Tibial nerve (tissue), 4 donors: ENCODE data around the gene SPATA32. TPM values are rescaled to one million over a fixed set of nuclear protein-coding genes. Genes with fewer than 3 reads are reported as not detected.
A peak's percentile ranks its signal among the peaks of the same experiment; 100 is the strongest.

Source experiments
- DNase-seq, 2 donors: peaks; one replicate each; pipeline ENCODE4 v3.0.0-alpha.2; 2019; ENCODE audit warnings: low spot score in 2 of 2
- H3K27ac ChIP-seq, 4 donors: fragments of 200-600 bp; sonication (generic) in 3 of 4; one replicate each; pipeline ENCODE4 v1.5.1; 2017 to 2019; ENCODE audit warnings: mild to moderate bottlenecking in 1 of 4
- H3K27me3 ChIP-seq, 2 donors: fragments of 200-600 bp; sonication (generic) in 1 of 2; one replicate each; pipeline versions ENCODE4 v1.5.1 to v1.6.0; 2017 to 2019
- H3K36me3 ChIP-seq, 3 donors: fragments of 200-600 bp; sonication (generic); one replicate each; pipeline ENCODE4 v1.5.1; 2018 to 2019
- H3K4me1 ChIP-seq, 4 donors: fragments of 200-600 bp; sonication (generic) in 3 of 4; one replicate each; pipeline ENCODE4 v1.5.1; 2017 to 2019
- H3K4me3 ChIP-seq, 4 donors: fragments of 200-600 bp; sonication (generic) in 3 of 4; one replicate each; pipeline ENCODE4 v1.5.1; 2017 to 2019; ENCODE audit warnings: mild to moderate bottlenecking in 1 of 4, moderate library complexity in 1 of 4
- H3K9me3 ChIP-seq, 4 donors: fragments of 200-600 bp; sonication (generic) in 3 of 4; one replicate each; pipeline ENCODE4 v1.5.1; 2017 to 2019
- EP300 ChIP-seq, 2 donors: sonication (generic); formaldehyde crosslinking; IDR thresholded peaks; one replicate each; pipeline ENCODE4 v1.6.1; 2017; ENCODE audit warnings: antibody characterized with exemption in 2 of 2, mild to moderate bottlenecking in 1 of 2
- POLR2A ChIP-seq, 2 donors: fragments of 450-650 bp; IDR thresholded peaks; one replicate each; pipeline ENCODE4 v1.6.1; 2017; ENCODE audit warnings: antibody characterized with exemption in 2 of 2, mild to moderate bottlenecking in 2 of 2, moderate library complexity in 2 of 2
- WGBS, 2 donors: methylation state at CpG; one replicate each; pipeline ENCODE4 v1.1.5; 2018; 5-methylcytosine and 5-hydroxymethylcytosine counted together
- total RNA-seq, 4 donors: library from RNA; depleted of rRNA; stranded (reverse); fragments of >200 nt; gene quantifications; one replicate each; pipeline ENCODE4 v1.1.0, GENCODE V29; 2016
- TF ChIP-seq, protein P1 (sequence below), 5 experiments: fragments of 200-600 bp in 3 of 5; fragments of 450-650 bp in 2 of 5; sonication (generic) in 3 of 5; IDR thresholded peaks; one replicate each; pipeline ENCODE4 v1.5.1; 2016 to 2019; ENCODE audit warnings: antibody characterized with exemption in 5 of 5, mild to moderate bottlenecking in 3 of 5, moderate library complexity in 2 of 5

The SPATA32 gene
- total RNA-seq, 4 donors from 2014 or later: not detected

- Histone ChIP-seq H3K4me3 (no peak overlapping the region), H3K4me1 (peaks cover 0 to 47% (median 28%) of the 10 kb centered on the region in 4 donors), H3K27me3 (no peaks in the 10 kb centered on the region), H3K9me3 (no peaks in the 10 kb centered on the region), H3K36me3 (no peaks in the 10 kb centered on the region), H3K27ac (peak overlapping the region in 1 of 4 donors; percentile 80)
- no peak for DNase-seq
- 57 to 67% methylated on average over 18 to 19 of the region's 19 CpGs for WGBS, 2 donors
- TF ChIP-seq POLR2A (IDR thresholded peaks at IDR 0.05): no peak
- TF ChIP-seq, protein P1, sequence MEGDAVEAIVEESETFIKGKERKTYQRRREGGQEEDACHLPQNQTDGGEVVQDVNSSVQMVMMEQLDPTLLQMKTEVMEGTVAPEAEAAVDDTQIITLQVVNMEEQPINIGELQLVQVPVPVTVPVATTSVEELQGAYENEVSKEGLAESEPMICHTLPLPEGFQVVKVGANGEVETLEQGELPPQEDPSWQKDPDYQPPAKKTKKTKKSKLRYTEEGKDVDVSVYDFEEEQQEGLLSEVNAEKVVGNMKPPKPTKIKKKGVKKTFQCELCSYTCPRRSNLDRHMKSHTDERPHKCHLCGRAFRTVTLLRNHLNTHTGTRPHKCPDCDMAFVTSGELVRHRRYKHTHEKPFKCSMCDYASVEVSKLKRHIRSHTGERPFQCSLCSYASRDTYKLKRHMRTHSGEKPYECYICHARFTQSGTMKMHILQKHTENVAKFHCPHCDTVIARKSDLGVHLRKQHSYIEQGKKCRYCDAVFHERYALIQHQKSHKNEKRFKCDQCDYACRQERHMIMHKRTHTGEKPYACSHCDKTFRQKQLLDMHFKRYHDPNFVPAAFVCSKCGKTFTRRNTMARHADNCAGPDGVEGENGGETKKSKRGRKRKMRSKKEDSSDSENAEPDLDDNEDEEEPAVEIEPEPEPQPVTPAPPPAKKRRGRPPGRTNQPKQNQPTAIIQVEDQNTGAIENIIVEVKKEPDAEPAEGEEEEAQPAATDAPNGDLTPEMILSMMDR (IDR thresholded peaks at IDR 0.05): no peak
- TF ChIP-seq EP300 (IDR thresholded peaks at IDR 0.05): no peak
Measured at GRCh38 chr17:45231481-45232116, 30.3 kb downstream of the SPATA32 start.

DNA sequence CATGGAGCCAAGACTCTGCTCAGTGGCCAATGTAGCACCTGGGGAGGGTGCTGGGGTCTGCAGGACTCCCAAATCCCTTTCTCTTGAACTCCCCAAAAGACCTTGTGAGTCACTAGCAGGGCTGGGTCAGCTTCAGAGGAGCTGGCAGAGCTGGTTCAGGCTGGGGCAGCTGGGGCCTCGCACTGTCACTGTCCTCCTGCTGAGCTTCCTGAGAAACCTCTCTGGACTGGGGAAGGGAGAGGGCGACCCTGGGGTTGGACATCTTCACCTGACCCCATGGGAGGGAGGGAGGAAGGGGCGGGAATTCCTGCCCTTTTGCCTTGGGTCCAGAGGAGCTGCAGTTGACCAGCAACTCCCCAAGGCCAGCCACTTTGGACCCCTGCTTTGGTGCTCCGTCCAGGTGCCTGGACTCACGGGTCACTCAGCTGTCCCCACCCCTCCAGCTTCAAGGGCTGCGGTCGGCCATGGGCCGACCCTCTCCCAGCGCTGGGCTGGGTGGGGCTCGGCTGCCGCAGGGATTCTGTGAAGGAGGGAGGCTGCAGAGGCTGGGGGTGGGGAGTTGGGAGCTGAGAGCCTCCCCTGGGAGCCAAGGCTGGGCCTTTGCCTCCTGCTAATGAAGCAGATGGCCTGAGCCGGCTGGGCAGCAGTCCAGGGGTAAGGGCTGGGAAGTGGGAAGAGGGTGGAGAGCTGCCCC is 31.0 kb downstream of the SPATA32 start:
- DNase-seq: no peak
- H3K9me3 ChIP-seq: no peaks in the 10 kb centered on the region
- TF ChIP-seq, protein P1 (IDR thresholded peaks at IDR 0.05): no peak
- TF ChIP-seq POLR2A (IDR thresholded peaks at IDR 0.05) (no peak), EP300 (IDR thresholded peaks at IDR 0.05) (no peak)
- WGBS, 2 donors: 26 to 68% methylated on average over 5 to 6 of the region's 12 CpGs
- peak overlapping the region in 2 of 4 donors; percentile 80 to 91 for H3K27ac ChIP-seq
- no peaks in the 10 kb centered on the region for H3K27me3 ChIP-seq
- H3K36me3 ChIP-seq: no peaks in the 10 kb centered on the region
- H3K4me3 ChIP-seq: no peak overlapping the region
- peaks cover 0 to 47% (median 28%) of the 10 kb centered on the region in 4 donors for H3K4me1 ChIP-seq

GRCh38 chr17:45230410-45230786 is 31.5 kb downstream of the SPATA32 start:
- H3K9me3 ChIP-seq: no peaks in the 10 kb centered on the region
- WGBS, 2 donors: 88 to 100% methylated on average over 3 of the region's 4 CpGs

GRCh38 chr17:45229681-45230409 is 32.0 kb downstream of the SPATA32 start:
- WGBS, 2 donors: 74 to 76% methylated on average over 13 to 16 of the region's 16 CpGs
- Histone ChIP-seq H3K9me3 (no peaks in the 10 kb centered on the region), H3K4me1 (peaks cover 0 to 51% (median 27%) of the 10 kb centered on the region in 4 donors), H3K27me3 (no peaks in the 10 kb centered on the region), H3K36me3 (no peaks in the 10 kb centered on the region), H3K4me3 (no peak overlapping the region), H3K27ac (peak overlapping the region in 3 of 4 donors; percentile 80 to 91 (median 86))
- TF ChIP-seq EP300 (IDR thresholded peaks at IDR 0.05): no peak
- TF ChIP-seq, protein P1 (IDR thresholded peaks at IDR 0.05): no peak
- TF ChIP-seq POLR2A (IDR thresholded peaks at IDR 0.05): no peak
- no peak for DNase-seq

More at GRCh38 chr17:45230410-45230786, 31.5 kb downstream of the SPATA32 start:
- peaks cover 0 to 47% (median 26%) of the 10 kb centered on the region in 4 donors for H3K4me1 ChIP-seq
- no peaks in the 10 kb centered on the region for H3K36me3 ChIP-seq
- no peak overlapping the region for H3K4me3 ChIP-seq
- TF ChIP-seq, protein P1 (IDR thresholded peaks at IDR 0.05): no peak
- TF ChIP-seq EP300 (IDR thresholded peaks at IDR 0.05): no peak
- no peak for TF ChIP-seq POLR2A (IDR thresholded peaks at IDR 0.05)
- peak overlapping the region in 3 of 4 donors; percentile 80 to 91 (median 86) for H3K27ac ChIP-seq
- no peaks in the 10 kb centered on the region for H3K27me3 ChIP-seq
- DNase-seq: no peak
